HepG2 (cell line): ENCODE results near the gene BET1L. TPM values are rescaled to one million over a fixed set of nuclear protein-coding genes. Genes with fewer than 3 reads are reported as not detected.

Experiments used
- ADNP ChIP-seq: sonication (generic); formaldehyde crosslinking; IDR thresholded peaks from 2 replicates; pipeline ENCODE4 v1.4.0; 2020; ENCODE audit warnings: missing genetic modification reagents
- DPF2 ChIP-seq: sonication (generic); formaldehyde crosslinking; IDR thresholded peaks from 2 replicates; pipeline ENCODE4 v1.4.0; 2020; ENCODE audit warnings: mild to moderate bottlenecking, low read depth, missing genetic modification reagents, borderline replicate concordance
- ETV5 ChIP-seq: IDR thresholded peaks from 2 replicates; pipeline ENCODE4 v1.6.1; 2018; ENCODE audit warnings: missing biosample characterization, missing genetic modification reagents, inconsistent platforms, borderline replicate concordance
- HNRNPUL1 ChIP-seq: fragments of 200-400 bp; formaldehyde crosslinking; IDR thresholded peaks from 2 replicates; pipeline ENCODE4 v1.6.1; 2017; ENCODE audit warnings: low read depth, mild to moderate bottlenecking, low read length, moderate library complexity
- MYC ChIP-seq: sonication (generic); formaldehyde crosslinking; IDR thresholded peaks from 2 replicates; pipeline ENCODE4 v1.9.0; 2021; ENCODE audit warnings: missing genetic modification reagents, borderline replicate concordance
- NFKB2 ChIP-seq: sonication (generic); formaldehyde crosslinking; IDR thresholded peaks from 2 replicates; pipeline ENCODE4 v1.4.0; 2020; ENCODE audit warnings: missing genetic modification reagents, borderline replicate concordance
- PHF8 ChIP-seq: sonication (generic); formaldehyde crosslinking; IDR thresholded peaks from 2 replicates; pipeline ENCODE4 v1.5.0; 2020; ENCODE audit warnings: missing genetic modification reagents
- TAF1 ChIP-seq: sonication (generic); formaldehyde crosslinking; IDR thresholded peaks from 2 replicates; pipeline ENCODE4 v1.4.0; 2020; ENCODE audit warnings: missing genetic modification reagents
- TMF1 ChIP-seq: sonication (generic); formaldehyde crosslinking; IDR thresholded peaks from 2 replicates; pipeline ENCODE4 v1.8.1; 2022; ENCODE audit warnings: low read depth, missing genetic modification reagents
- ZNF10 ChIP-seq: sonication (generic); formaldehyde crosslinking; IDR thresholded peaks from 2 replicates; pipeline ENCODE4 v1.4.0; 2020; ENCODE audit warnings: mild to moderate bottlenecking, low read depth, missing genetic modification reagents, borderline replicate concordance
- ZNF24 ChIP-seq: fragments of 450-650 bp; IDR thresholded peaks from 2 replicates; pipeline ENCODE4 v1.6.1; 2017; ENCODE audit warnings: antibody characterized with exemption, mild to moderate bottlenecking
- ZNF451 ChIP-seq: sonication (generic); formaldehyde crosslinking; IDR thresholded peaks from 2 replicates; pipeline ENCODE4 v1.5.0; 2020; ENCODE audit warnings: mild to moderate bottlenecking, missing genetic modification reagents
- ZNF776 ChIP-seq: sonication (generic); formaldehyde crosslinking; IDR thresholded peaks from 2 replicates; pipeline ENCODE4 v1.4.0; 2020; ENCODE audit warnings: mild to moderate bottlenecking, missing genetic modification reagents
- ZNF816 ChIP-seq: sonication (generic); formaldehyde crosslinking; IDR thresholded peaks from 2 replicates; pipeline ENCODE4 v1.8.0; 2022; ENCODE audit warnings: missing genetic modification reagents, mild to moderate bottlenecking, borderline replicate concordance
- polyA plus RNA-seq, 8 experiments: library from polyadenylated mRNA; depleted of rRNA in 3 of 8; stranded (reverse) in 7 of 8; unstranded in 1 of 8; fragments of >200 nt; fragmentation: Illumina TruSeq in 4 of 8; extraction: Trizol in 4 of 8; gene quantifications; 2 replicates each; pipeline versions ENCODE4 v1.2.1 to v1.2.3, GENCODE V29; 2011 to 2016; ENCODE audit warnings: low read depth in 4 of 8, missing spikeins in 1 of 8, mixed read lengths in 1 of 8; ENCODE audit not compliant: insufficient read depth in 1 of 8
- total RNA-seq, 5 experiments: library from RNA; depleted of rRNA; stranded (reverse); fragments of >200 nt; fragmentation: Illumina TruSeq; extraction: Trizol; gene quantifications; 2 replicates each; pipeline ENCODE4 v1.2.3, GENCODE V29; 2016; ENCODE audit warnings: low read depth in 1 of 5
- TF ChIP-seq, protein P1 (sequence below), 2 experiments: sonication (generic) in 1 of 2; formaldehyde crosslinking in 1 of 2; IDR thresholded peaks; 2 replicates each; pipeline versions ENCODE4 v1.5.1 to v1.6.1; 2011 to 2020; ENCODE audit warnings: borderline replicate concordance in 1 of 2, low read depth in 1 of 2, low read length in 1 of 2, mild to moderate bottlenecking in 1 of 2, missing genetic modification reagents in 1 of 2, moderate library complexity in 1 of 2
- TF ChIP-seq, protein P2 (sequence below): sonication (generic); formaldehyde crosslinking; IDR thresholded peaks from 2 replicates; pipeline ENCODE4 v1.5.0; 2020; ENCODE audit warnings: missing genetic modification reagents, mild to moderate bottlenecking, borderline replicate concordance
- TF ChIP-seq, protein P3 (sequence below): sonication (generic); formaldehyde crosslinking; IDR thresholded peaks from 2 replicates; pipeline ENCODE4 v1.4.0; 2020; ENCODE audit warnings: mild to moderate bottlenecking, missing genetic modification reagents
- TF ChIP-seq, protein P4 (sequence below): sonication (generic); formaldehyde crosslinking; IDR thresholded peaks from 2 replicates; pipeline ENCODE4 v1.5.1; 2020; ENCODE audit warnings: mild to moderate bottlenecking, missing genetic modification reagents

The BET1L gene
- total and polyA plus RNA-seq, 2 of the 13 experiments (the other 11 are each of a cell fraction or from before 2014, with no cell fraction given): 26.2 to 59.6 TPM

DNA sequence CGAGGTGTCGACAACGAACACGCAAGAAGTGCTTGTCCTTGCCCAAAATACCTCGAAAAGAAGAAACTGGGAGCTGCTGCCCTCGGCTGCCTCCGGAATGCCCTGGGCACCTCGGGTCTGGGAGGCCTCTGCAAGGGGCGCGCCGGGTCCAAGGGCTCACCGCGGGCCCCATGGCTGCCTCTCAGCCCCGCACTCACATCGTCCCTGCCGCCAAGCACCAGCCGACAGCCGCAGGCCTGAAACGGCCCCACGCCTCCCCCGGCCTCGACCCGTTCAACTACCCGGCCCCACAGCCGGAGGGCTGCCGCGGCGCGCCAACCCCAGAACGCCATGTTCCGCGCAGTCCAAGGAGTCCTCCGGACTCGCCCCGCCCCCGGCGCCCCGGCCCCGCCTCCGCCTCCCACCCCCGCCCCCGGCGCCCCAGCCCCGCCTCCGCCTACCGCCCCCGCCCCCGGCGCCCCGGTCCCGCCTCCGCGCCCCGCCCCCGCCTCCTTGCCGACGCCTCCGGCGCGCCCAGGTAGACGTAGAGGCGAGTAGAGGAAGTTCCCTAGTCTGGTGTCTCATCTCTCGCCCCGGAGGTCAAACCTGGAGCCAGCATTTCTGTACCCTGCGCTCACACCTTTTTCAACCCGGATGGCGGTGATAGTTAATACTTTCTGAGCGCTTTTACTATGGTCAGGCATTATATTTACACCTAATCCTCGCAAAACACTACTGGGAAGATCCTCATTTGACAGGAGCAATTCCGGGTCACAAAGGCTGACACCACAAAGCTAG, 29.0 kb upstream of the BET1L start, which contains the start of gene SIRT3 (continued):
- TF ChIP-seq, protein P1, sequence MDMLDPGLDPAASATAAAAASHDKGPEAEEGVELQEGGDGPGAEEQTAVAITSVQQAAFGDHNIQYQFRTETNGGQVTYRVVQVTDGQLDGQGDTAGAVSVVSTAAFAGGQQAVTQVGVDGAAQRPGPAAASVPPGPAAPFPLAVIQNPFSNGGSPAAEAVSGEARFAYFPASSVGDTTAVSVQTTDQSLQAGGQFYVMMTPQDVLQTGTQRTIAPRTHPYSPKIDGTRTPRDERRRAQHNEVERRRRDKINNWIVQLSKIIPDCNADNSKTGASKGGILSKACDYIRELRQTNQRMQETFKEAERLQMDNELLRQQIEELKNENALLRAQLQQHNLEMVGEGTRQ (IDR thresholded peaks at IDR 0.05; ENCODE audit: low read depth, low read length): no peak
- TF ChIP-seq, protein P1 (CRISPR knock-in tag; IDR thresholded peaks at IDR 0.05; ENCODE audit: borderline replicate concordance): peak; percentile 10; the same call in 1 of the 2 replicates
- peak; percentile 60; the same call in 1 of the 2 replicates for TF ChIP-seq MYC (CRISPR knock-in tag)
- TF ChIP-seq ETV5 (CRISPR knock-in tag): 0 out of 2 replicates have a peak, but pooled peaks have one; percentile 8
- no peak for TF ChIP-seq DPF2
- TF ChIP-seq NFKB2 (CRISPR knock-in tag): peak; percentile 83; the same call in 1 of the 2 replicates
- TF ChIP-seq, protein P2, sequence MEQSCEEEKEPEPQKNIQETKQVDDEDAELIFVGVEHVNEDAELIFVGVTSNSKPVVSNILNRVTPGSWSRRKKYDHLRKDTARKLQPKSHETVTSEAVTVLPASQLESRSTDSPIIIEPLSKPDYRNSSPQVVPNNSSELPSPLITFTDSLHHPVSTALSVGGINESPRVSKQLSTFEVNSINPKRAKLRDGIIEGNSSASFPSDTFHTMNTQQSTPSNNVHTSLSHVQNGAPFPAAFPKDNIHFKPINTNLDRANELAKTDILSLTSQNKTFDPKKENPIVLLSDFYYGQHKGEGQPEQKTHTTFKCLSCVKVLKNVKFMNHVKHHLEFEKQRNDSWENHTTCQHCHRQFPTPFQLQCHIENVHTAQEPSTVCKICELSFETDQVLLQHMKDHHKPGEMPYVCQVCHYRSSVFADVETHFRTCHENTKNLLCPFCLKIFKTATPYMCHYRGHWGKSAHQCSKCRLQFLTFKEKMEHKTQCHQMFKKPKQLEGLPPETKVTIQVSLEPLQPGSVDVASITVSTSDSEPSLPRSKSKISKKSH (CRISPR knock-in tag): 0 out of 2 replicates have a peak, but pooled peaks have one; percentile 51
- TF ChIP-seq ZNF816 (CRISPR knock-in tag): 0 out of 2 replicates have a peak, but pooled peaks have one; percentile 17
- TF ChIP-seq HNRNPUL1: no peak
- TF ChIP-seq ZNF451 (CRISPR knock-in tag): no peak
- TF ChIP-seq PHF8: peak; percentile 92
- TF ChIP-seq ADNP (CRISPR knock-in tag): no peak
- TF ChIP-seq TMF1: peak; percentile 56; the same call in 1 of the 2 replicates
- TF ChIP-seq, protein P3, sequence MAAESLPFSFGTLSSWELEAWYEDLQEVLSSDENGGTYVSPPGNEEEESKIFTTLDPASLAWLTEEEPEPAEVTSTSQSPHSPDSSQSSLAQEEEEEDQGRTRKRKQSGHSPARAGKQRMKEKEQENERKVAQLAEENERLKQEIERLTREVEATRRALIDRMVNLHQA (CRISPR knock-in tag): no peak
- no peak for TF ChIP-seq ZNF10 (CRISPR knock-in tag)
- no peak for TF ChIP-seq ZNF776 (CRISPR knock-in tag)
- TF ChIP-seq, protein P4, sequence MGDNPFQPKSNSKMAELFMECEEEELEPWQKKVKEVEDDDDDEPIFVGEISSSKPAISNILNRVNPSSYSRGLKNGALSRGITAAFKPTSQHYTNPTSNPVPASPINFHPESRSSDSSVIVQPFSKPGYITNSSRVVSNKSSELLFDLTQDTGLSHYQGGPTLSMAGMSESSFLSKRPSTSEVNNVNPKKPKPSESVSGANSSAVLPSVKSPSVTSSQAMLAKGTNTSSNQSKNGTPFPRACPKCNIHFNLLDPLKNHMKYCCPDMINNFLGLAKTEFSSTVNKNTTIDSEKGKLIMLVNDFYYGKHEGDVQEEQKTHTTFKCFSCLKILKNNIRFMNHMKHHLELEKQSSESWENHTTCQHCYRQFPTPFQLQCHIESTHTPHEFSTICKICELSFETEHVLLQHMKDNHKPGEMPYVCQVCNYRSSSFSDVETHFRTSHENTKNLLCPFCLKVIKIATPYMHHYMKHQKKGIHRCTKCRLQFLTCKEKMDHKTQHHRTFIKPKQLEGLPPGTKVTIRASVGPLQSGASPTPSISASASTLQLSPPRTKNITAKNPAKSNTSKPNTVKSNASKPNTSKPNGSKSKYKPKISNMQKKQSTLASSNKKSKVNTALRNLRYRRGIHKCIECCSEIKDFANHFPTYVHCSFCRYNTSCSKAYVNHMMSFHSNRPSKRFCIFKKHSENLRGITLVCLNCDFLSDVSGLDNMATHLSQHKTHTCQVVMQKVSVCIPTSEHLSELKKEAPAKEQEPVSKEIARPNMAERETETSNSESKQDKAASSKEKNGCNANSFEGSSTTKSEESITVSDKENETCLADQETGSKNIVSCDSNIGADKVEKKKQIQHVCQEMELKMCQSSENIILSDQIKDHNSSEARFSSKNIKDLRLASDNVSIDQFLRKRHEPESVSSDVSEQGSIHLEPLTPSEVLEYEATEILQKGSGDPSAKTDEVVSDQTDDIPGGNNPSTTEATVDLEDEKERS: 0 out of 2 replicates have a peak, but pooled peaks have one; percentile 16
- no peak for TF ChIP-seq ZNF24
- peak; percentile 87 for TF ChIP-seq TAF1 (CRISPR knock-in tag)
